HEK293 (cell line): ENCODE data around the gene TCERG1L.

Source experiments
- CTCF ChIA-PET: fragments of 350-600 bp; formaldehyde crosslinking; extraction: SDS; loops from one replicate; lab custom pipeline; 2021; ENCODE audit warnings: antibody characterized with exemption; lab: Yijun Ruan, JAX
- POLR2A ChIA-PET: fragments of 300-600 bp; formaldehyde crosslinking; extraction: SDS; loops from one replicate; lab custom pipeline; 2020; ENCODE audit warnings: antibody characterized with exemption, inconsistent platforms; lab: Yijun Ruan, JAX
- H3K27ac ChIP-seq: fragments of 200-500 bp; sonication (Bioruptor generic); 2 replicates; pipeline ENCODE4 v1.5.1; 2014; ENCODE audit warnings: low read depth, low read length, control low read depth, inconsistent platforms; ENCODE audit errors: extremely low read depth
- H3K36me3 ChIP-seq, 2 experiments: fragments of 200-500 bp in 1 of 2; sonication (Bioruptor generic) in 1 of 2; 1 replicate in 1 of 2; 2 replicates in 1 of 2; pipeline ENCODE4 v1.5.1; 2014 to 2017; ENCODE audit warnings: inconsistent platforms in 2 of 2, low read length in 2 of 2; ENCODE audit not compliant: control insufficient read depth in 2 of 2, insufficient read depth in 1 of 2
- H3K4me1 ChIP-seq: fragments of 200-500 bp; sonication (Bioruptor generic); 2 replicates; pipeline ENCODE4 v1.5.1; 2014; ENCODE audit warnings: mild to moderate bottlenecking, low read length, inconsistent platforms; ENCODE audit not compliant: control insufficient read depth, insufficient read depth
- H3K4me3 ChIP-seq: 2 replicates; pipeline ENCODE4 v1.5.1; 2011; ENCODE audit warnings: low read depth, mild to moderate bottlenecking, control low read depth, low read length, moderate library complexity
- H3K9me3 ChIP-seq: fragments of 200-500 bp; sonication (Bioruptor generic); 2 replicates; pipeline ENCODE4 v1.5.1; 2014; ENCODE audit warnings: low read depth, low read length, inconsistent platforms; ENCODE audit not compliant: control insufficient read depth, insufficient read depth
- BCL11B ChIP-seq: fragments of 450-650 bp; formaldehyde crosslinking; IDR thresholded peaks from 2 replicates; pipeline ENCODE4 v1.5.1; 2016; ENCODE audit warnings: low read depth, missing biosample characterization, missing genetic modification characterization
- GLIS1 ChIP-seq: fragments of 450-650 bp; formaldehyde crosslinking; IDR thresholded peaks from 2 replicates; pipeline ENCODE4 v1.5.1; 2016; ENCODE audit warnings: missing biosample characterization, missing genetic modification characterization
- IKZF3 ChIP-seq: fragments of 450-650 bp; IDR thresholded peaks from 2 replicates; pipeline ENCODE4 v1.5.0; 2018; ENCODE audit warnings: missing biosample characterization, mild to moderate bottlenecking, missing genetic modification characterization, moderate library complexity
- KLF17 ChIP-seq: fragments of 450-650 bp; formaldehyde crosslinking; IDR thresholded peaks from 2 replicates; pipeline ENCODE4 v1.5.1; 2016; ENCODE audit warnings: missing biosample characterization, missing genetic modification characterization
- KLF9 ChIP-seq: fragments of 450-650 bp; formaldehyde crosslinking; IDR thresholded peaks from 2 replicates; pipeline ENCODE4 v1.5.1; 2016; ENCODE audit warnings: missing biosample characterization, missing genetic modification characterization, low read depth
- OVOL3 ChIP-seq: fragments of 450-650 bp; formaldehyde crosslinking; IDR thresholded peaks from 2 replicates; pipeline ENCODE4 v1.5.1; 2016; ENCODE audit warnings: missing biosample characterization, missing genetic modification characterization
- PBX3 ChIP-seq: sonication (generic); formaldehyde crosslinking; IDR thresholded peaks from 2 replicates; pipeline ENCODE4 v1.8.1; 2022; ENCODE audit warnings: mild to moderate bottlenecking, moderate library complexity, missing genetic modification reagents
- PRDM1 ChIP-seq: fragments of 450-650 bp; formaldehyde crosslinking; IDR thresholded peaks from 2 replicates; pipeline ENCODE4; 2016; ENCODE audit warnings: missing biosample characterization, missing genetic modification characterization
- YY2 ChIP-seq: fragments of 450-650 bp; formaldehyde crosslinking; IDR thresholded peaks from 2 replicates; pipeline ENCODE4 v1.5.1; 2016; ENCODE audit warnings: missing biosample characterization, missing genetic modification characterization
- ZFP3 ChIP-seq: fragments of 450-650 bp; formaldehyde crosslinking; IDR thresholded peaks from 2 replicates; pipeline ENCODE4 v1.5.1; 2016; ENCODE audit warnings: low read depth, missing biosample characterization, missing genetic modification characterization
- ZNF174 ChIP-seq: fragments of 450-650 bp; formaldehyde crosslinking; IDR thresholded peaks from 2 replicates; pipeline ENCODE4 v1.5.0; 2017; ENCODE audit warnings: missing biosample characterization, mild to moderate bottlenecking, missing genetic modification characterization
- ZNF280D ChIP-seq: fragments of 450-650 bp; formaldehyde crosslinking; IDR thresholded peaks from 2 replicates; pipeline ENCODE4 v1.5.1; 2016; ENCODE audit warnings: missing biosample characterization, missing genetic modification characterization
- ZNF394 ChIP-seq: fragments of 450-650 bp; formaldehyde crosslinking; IDR thresholded peaks from 2 replicates; pipeline ENCODE4 v1.5.1; 2016; ENCODE audit warnings: missing biosample characterization, missing genetic modification characterization, mild to moderate bottlenecking, moderate library complexity, borderline replicate concordance
- ZNF645 ChIP-seq: fragments of 450-650 bp; formaldehyde crosslinking; IDR thresholded peaks from 2 replicates; pipeline ENCODE4; 2016; ENCODE audit warnings: missing biosample characterization, missing genetic modification characterization
- ZNF658 ChIP-seq: fragments of 450-650 bp; formaldehyde crosslinking; IDR thresholded peaks from 2 replicates; pipeline ENCODE4; 2016; ENCODE audit warnings: missing biosample characterization, missing genetic modification characterization
- ZNF677 ChIP-seq: fragments of 450-650 bp; IDR thresholded peaks from 2 replicates; pipeline ENCODE4 v1.5.0; 2018; ENCODE audit warnings: missing biosample characterization, mild to moderate bottlenecking, missing genetic modification characterization, moderate library complexity
- ZNF701 ChIP-seq: fragments of 450-650 bp; formaldehyde crosslinking; IDR thresholded peaks from 2 replicates; pipeline ENCODE4 v1.5.1; 2016; ENCODE audit warnings: missing biosample characterization, missing genetic modification characterization
- ZNF704 ChIP-seq: fragments of 450-650 bp; formaldehyde crosslinking; IDR thresholded peaks from 2 replicates; pipeline ENCODE4 v1.5.1; 2016; ENCODE audit warnings: missing biosample characterization, missing genetic modification characterization
- ZNF830 ChIP-seq: fragments of 450-650 bp; IDR thresholded peaks from 2 replicates; pipeline ENCODE4 v1.5.0; 2018; ENCODE audit warnings: missing biosample characterization, missing genetic modification characterization, low read depth, mild to moderate bottlenecking, moderate library complexity
- ZSCAN23 ChIP-seq: fragments of 450-650 bp; formaldehyde crosslinking; IDR thresholded peaks from 2 replicates; pipeline ENCODE4 v1.5.1; 2016; ENCODE audit warnings: missing biosample characterization, missing genetic modification characterization

Gene TCERG1L

GRCh38 chr10:131090761-131091661, 220.5 kb downstream of the TCERG1L start:
- no peak overlapping the region for H3K27ac ChIP-seq
- H3K4me3 ChIP-seq, result no peak overlapping the region
- H3K4me1 ChIP-seq, result no peaks in the 10 kb centered on the region
- POLR2A ChIA-PET, result no interaction called here
- no peaks in the 10 kb centered on the region for H3K9me3 ChIP-seq
- TF ChIP-seq GLIS1 (tag by site-specific recombination) (peak; percentile 40), ZNF701 (tag by site-specific recombination) (no peak), ZSCAN23 (tag by site-specific recombination) (no peak), ZNF280D (no peak), ZFP3 (tag by site-specific recombination) (no peak), ZNF394 (tag by site-specific recombination) (no peak), ZNF658 (tag by site-specific recombination) (no peak), ZNF174 (no peak)
- no peaks in the 10 kb centered on the region for H3K36me3 ChIP-seq
- CTCF ChIA-PET, result no interaction called here

- POLR2A ChIA-PET, result no interaction called here
- CTCF ChIA-PET, result no interaction called here
- TF ChIP-seq KLF17 (tag by site-specific recombination), result no peak
- no peak for TF ChIP-seq ZNF677 (tag by site-specific recombination)
- no peak for TF ChIP-seq PBX3
- TF ChIP-seq ZNF280D, result no peak
- no peak for TF ChIP-seq IKZF3 (tag by site-specific recombination)
- TF ChIP-seq ZNF645 (tag by site-specific recombination), result no peak
- no peak for TF ChIP-seq ZNF704 (tag by site-specific recombination)
- TF ChIP-seq BCL11B, result no peak
- TF ChIP-seq YY2 (tag by site-specific recombination), result no peak
- no peak for TF ChIP-seq PRDM1
- no peak for TF ChIP-seq OVOL3 (tag by site-specific recombination)
- TF ChIP-seq KLF9, result no peak
- no peak for TF ChIP-seq ZNF830
Observed at GRCh38 chr10:131089861-131090260, 221.7 kb downstream of the TCERG1L start.

More at GRCh38 chr10:131089861-131090260, 221.7 kb downstream of the TCERG1L start:
- Histone ChIP-seq H3K36me3 (no peaks in the 10 kb centered on the region), H3K9me3 (no peaks in the 10 kb centered on the region), H3K4me3 (no peak overlapping the region), H3K4me1 (no peaks in the 10 kb centered on the region), H3K27ac (no peak overlapping the region)
